Measurements from ENCODE around the gene PLEKHM1. TPM values are rescaled to one million over a fixed set of nuclear protein-coding genes. Genes with fewer than 3 reads are reported as not detected.
A peak's percentile ranks its signal among the peaks of the same experiment; 100 is the strongest.

The PLEKHM1 gene
- total and polyA plus RNA-seq, 2 of the 13 experiments (the other 11 are each of a cell fraction or from before 2014, with no cell fraction given), result 7.6 to 13.5 TPM

GRCh38 chr17:45394913-45395568 lies 95.5 kb downstream of the PLEKHM1 start:
- POLR2A ChIA-PET, result interaction anchor here (1.2 to 2.1 kb wide), 3 partner anchors 12 to 30 kb away, joined by 3 to 11 read pairs (median 4); no protein-coding TSS in a partner anchor
- DNase-seq (ENCODE audit: low spot score), result peak; percentile 72
- FAIRE-seq, result peak; percentile 92
- H3K4me3 ChIP-seq (replicated peaks in 1 of 3; ENCODE audit: insufficient read depth in 1 of 3, low read depth in 2 of 3, low read length in 3 of 3), result no peak overlapping the region
- in situ Hi-C loops (cut with HindIII; ENCODE audit: extremely low pct_ligation_motif_present, low pct_unique_long_range_greater_than_20kb) (no loop called here), intact Hi-C loops (cut with micrococcal nuclease; ENCODE audit: unreplicated experiment) (loop anchor here (1.0 kb wide), 1 partner anchor 30 kb away; no protein-coding TSS in a partner anchor)
- H3K27ac ChIP-seq (ENCODE audit: extremely low read length, insufficient read depth, low read length), result no peak overlapping the region
- no peak overlapping the region for H2AFZ ChIP-seq (ENCODE audit: low read length)
- no peaks in the 10 kb centered on the region for H3K9me3 ChIP-seq (ENCODE audit: low read length)
- no peak overlapping the region for H3K9ac ChIP-seq (ENCODE audit: insufficient read depth, low read depth, low read length)
- peaks cover 0 to 2% of the 10 kb centered on the region in 2 experiments; a peak in 1 of 5 replicates for H3K27me3 ChIP-seq (ENCODE audit: control insufficient read depth in 1 of 2, insufficient read depth in 2 of 2, low read length in 2 of 2)
- no peak overlapping the region for H3K4me2 ChIP-seq (ENCODE audit: low read depth, low read length)
- no TSS peak for BruUV-seq (replicated peaks)
- H3K36me3 ChIP-seq (replicated peaks in 1 of 2; ENCODE audit: control insufficient read depth in 1 of 2, insufficient read depth in 2 of 2, low read length in 2 of 2), result peaks cover 4 to 13% of the 10 kb centered on the region in 2 experiments; a peak in 4 of 5 replicates
- WGBS (ENCODE audit: low lambda C conversion rate), result 63% methylated on average over 30 of the region's 30 CpGs
- CTCF ChIA-PET (ENCODE audit: low intra/inter-chr PET ratio, low total read pairs), result interaction anchor here (0.8 to 1.6 kb wide), 4 partner anchors 10 to 197 kb away, joined by 3 to 27 read pairs (median 8); no protein-coding TSS in a partner anchor
- ATAC-seq, result peak; percentile 73
- H3K4me1 ChIP-seq (ENCODE audit: insufficient read depth, low read length), result peaks cover 7% of the 10 kb centered on the region; the same call in 1 of the 2 replicates
- H3K79me2 ChIP-seq (ENCODE audit: insufficient read depth, low read length), result no peaks in the 10 kb centered on the region
- H4K20me1 ChIP-seq (ENCODE audit: insufficient read depth, low read length), result no peaks in the 10 kb centered on the region
- peak; percentile 45 for TF ChIP-seq HDAC2 (CRISPR knock-in tag; IDR thresholded peaks at IDR 0.05)
- peak; percentile 24; the same call in 1 of the 2 replicates for TF ChIP-seq ZFY (CRISPR knock-in tag; IDR thresholded peaks at IDR 0.05)
- TF ChIP-seq KLF6 (CRISPR knock-in tag; IDR thresholded peaks at IDR 0.05), result no peak
- no peak for TF ChIP-seq ZNF124 (CRISPR knock-in tag; IDR thresholded peaks at IDR 0.05)
- no peak for TF ChIP-seq U2AF2 (IDR thresholded peaks at IDR 0.05; ENCODE audit: low read depth, low read length)
- peak; percentile 46; the same call in 1 of the 2 replicates for TF ChIP-seq MTERF4 (CRISPR knock-in tag; IDR thresholded peaks at IDR 0.05)
- peak; percentile 96 for TF ChIP-seq ZNF281 (CRISPR knock-in tag; IDR thresholded peaks at IDR 0.05; ENCODE audit: borderline replicate concordance)
- no peak for TF ChIP-seq ZNF253 (CRISPR knock-in tag; IDR thresholded peaks at IDR 0.05; ENCODE audit: borderline replicate concordance)
- TF ChIP-seq SNAPC2 (CRISPR knock-in tag; IDR thresholded peaks at IDR 0.05), result no peak
- 0 out of 2 replicates have a peak, but pooled peaks have one; percentile 35 for TF ChIP-seq TGIF2 (CRISPR knock-in tag; IDR thresholded peaks at IDR 0.05)
- peak; percentile 72; the same call in 1 of the 2 replicates for TF ChIP-seq HOXA3 (CRISPR knock-in tag; IDR thresholded peaks at IDR 0.05)
- no peak for TF ChIP-seq SNAPC5 (CRISPR knock-in tag; IDR thresholded peaks at IDR 0.05; ENCODE audit: borderline replicate concordance)
- TF ChIP-seq THAP11 (CRISPR knock-in tag; IDR thresholded peaks at IDR 0.05), result 0 out of 2 replicates have a peak, but pooled peaks have one; percentile 31
- TF ChIP-seq XRCC5 (optimal IDR thresholded peaks at IDR 0.05; ENCODE audit: low read length), result peak; percentile 84
- peak; percentile 72; the same call in 1 of the 2 replicates for TF ChIP-seq ZNF792 (CRISPR knock-in tag; IDR thresholded peaks at IDR 0.05)
- no peak for TF ChIP-seq JUND (CRISPR knock-in tag; IDR thresholded peaks at IDR 0.05)
- TF ChIP-seq KDM5B (CRISPR knock-in tag; IDR thresholded peaks at IDR 0.05; ENCODE audit: borderline replicate concordance), result peak; percentile 50; the same call in 1 of the 2 replicates
- no peak for TF ChIP-seq MXD1 (CRISPR knock-in tag; IDR thresholded peaks at IDR 0.05)
- TF ChIP-seq SRSF4 (IDR thresholded peaks at IDR 0.05; ENCODE audit: low read depth, low read length, poor library complexity, severe bottlenecking), result no peak
